Smooth muscle cell (in vitro differentiated cells): ENCODE results near the gene MINK1. TPM values are rescaled to one million over a fixed set of nuclear protein-coding genes. Genes with fewer than 3 reads are reported as not detected.

Experiments used
- DNase-seq: peaks from one replicate; lab custom pipeline; 2025; ENCODE audit not compliant: unreplicated experiment; lab: John Stamatoyannopoulos, UW
- H2AFZ ChIP-seq: fragments of 200-600 bp; sonication (generic); 2 replicates; pipeline ENCODE4 v1.6.0; 2016; ENCODE audit warnings: antibody characterized with exemption, low read depth, mild to moderate bottlenecking
- H3F3A ChIP-seq: fragments of 200-600 bp; sonication (generic); 2 replicates; pipeline ENCODE4 v1.6.0; 2017; ENCODE audit warnings: antibody characterized with exemption, low read depth
- H3K27ac ChIP-seq: fragments of 200-600 bp; sonication (generic); 2 replicates; pipeline ENCODE4 v1.5.1; 2016; ENCODE audit warnings: low read depth, mild to moderate bottlenecking
- H3K27me3 ChIP-seq: fragments of 200-600 bp; sonication (generic); 2 replicates; pipeline ENCODE4 v1.6.1; 2016; ENCODE audit warnings: low read depth, mild to moderate bottlenecking
- H3K36me3 ChIP-seq: fragments of 200-600 bp; sonication (generic); 2 replicates; pipeline ENCODE4 v1.5.1; 2016; ENCODE audit warnings: low read depth
- H3K4me1 ChIP-seq: fragments of 200-600 bp; sonication (generic); 2 replicates; pipeline ENCODE4 v1.5.1; 2016; ENCODE audit warnings: low read depth
- H3K4me2 ChIP-seq: fragments of 200-600 bp; sonication (generic); 2 replicates; pipeline ENCODE4 v1.6.0; 2016; ENCODE audit warnings: mild to moderate bottlenecking
- H3K4me3 ChIP-seq: fragments of 200-600 bp; sonication (generic); 2 replicates; pipeline ENCODE4 v1.5.1; 2016; ENCODE audit warnings: mild to moderate bottlenecking
- H3K79me2 ChIP-seq: fragments of 200-600 bp; sonication (generic); 2 replicates; pipeline ENCODE4 v1.6.0; 2016; ENCODE audit warnings: low read depth, mild to moderate bottlenecking
- H3K9ac ChIP-seq: fragments of 200-600 bp; sonication (generic); 2 replicates; pipeline ENCODE4 v1.6.0; 2016; ENCODE audit warnings: low read depth
- H3K9me3 ChIP-seq: fragments of 200-600 bp; sonication (generic); replicated peaks from 2 replicates; pipeline ENCODE4 v1.5.1; 2016; ENCODE audit warnings: low read depth
- H4K20me1 ChIP-seq: fragments of 200-600 bp; sonication (generic); 2 replicates; pipeline ENCODE4 v1.6.0; 2016; ENCODE audit warnings: low read depth
- WGBS: methylation state at CpG from one replicate; pipeline ENCODE4 v1.1.7; 2016; ENCODE audit warnings: low lambda C conversion rate; 5-methylcytosine and 5-hydroxymethylcytosine counted together
- polyA plus RNA-seq: library from polyadenylated mRNA; unstranded; fragments of >200 nt; fragmentation: Nextera tagmentation; extraction: Ambion mirVana; gene quantifications from 2 replicates; pipeline ENCODE4 v1.2.1, GENCODE V29; 2016
- total RNA-seq: library from RNA; depleted of rRNA; stranded (reverse); fragments of >200 nt; gene quantifications from 2 replicates; pipeline ENCODE4 v1.2.3, GENCODE V29; 2014
- TF ChIP-seq, protein P1 (sequence below): fragments of 200-600 bp; sonication (generic); IDR thresholded peaks from 2 replicates; pipeline ENCODE4 v1.5.1; 2017; ENCODE audit warnings: borderline replicate concordance, mild to moderate bottlenecking, antibody characterized with exemption; ENCODE audit not compliant: insufficient read depth, poor library complexity, severe bottlenecking

Gene MINK1
- total and polyA plus RNA-seq, 2 experiments from 2014 or later: 26.6 to 26.8 TPM

DNA sequence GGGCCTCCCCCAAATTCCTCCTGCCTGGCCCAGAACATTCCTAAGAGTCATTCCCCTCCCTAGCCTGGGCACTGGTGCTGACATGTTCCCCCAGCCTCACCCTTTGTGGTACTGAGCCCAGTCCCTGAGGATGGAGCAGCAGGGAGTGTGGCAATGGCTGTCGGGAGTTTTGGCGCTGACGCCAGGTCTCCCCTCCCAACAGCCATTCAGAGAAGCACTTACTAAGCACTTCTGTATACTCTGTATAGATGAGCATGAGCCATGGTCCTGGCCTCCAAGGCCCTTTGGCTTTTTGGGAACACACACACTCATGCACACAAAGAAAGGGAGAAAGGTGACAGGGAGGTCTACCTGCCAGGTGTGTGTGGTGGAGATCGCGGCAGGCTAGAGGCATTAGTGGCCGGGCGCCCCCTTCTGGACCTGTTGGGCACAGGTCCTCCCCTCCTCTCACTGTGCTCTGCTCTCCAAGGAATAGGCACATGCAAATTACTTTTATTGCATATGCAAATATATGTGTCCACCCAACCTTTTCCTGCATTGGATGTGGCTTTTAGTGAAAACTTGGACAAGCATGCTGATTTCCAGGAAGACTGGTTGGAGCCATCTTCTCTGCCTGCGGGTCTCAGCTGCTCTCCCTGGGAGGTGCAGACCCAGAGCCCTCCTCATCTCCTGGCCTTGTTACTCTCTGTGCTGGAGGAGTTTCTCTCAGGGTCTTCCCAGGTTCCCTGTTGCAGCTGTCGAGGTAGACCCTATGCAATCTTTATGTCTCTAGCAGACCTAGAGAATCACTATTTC lies 48.8 kb downstream of the MINK1 start:
- WGBS: 60% methylated on average over 9 of the region's 9 CpGs
- H3F3A ChIP-seq: no peaks in the 10 kb centered on the region
- TF ChIP-seq, protein P1, sequence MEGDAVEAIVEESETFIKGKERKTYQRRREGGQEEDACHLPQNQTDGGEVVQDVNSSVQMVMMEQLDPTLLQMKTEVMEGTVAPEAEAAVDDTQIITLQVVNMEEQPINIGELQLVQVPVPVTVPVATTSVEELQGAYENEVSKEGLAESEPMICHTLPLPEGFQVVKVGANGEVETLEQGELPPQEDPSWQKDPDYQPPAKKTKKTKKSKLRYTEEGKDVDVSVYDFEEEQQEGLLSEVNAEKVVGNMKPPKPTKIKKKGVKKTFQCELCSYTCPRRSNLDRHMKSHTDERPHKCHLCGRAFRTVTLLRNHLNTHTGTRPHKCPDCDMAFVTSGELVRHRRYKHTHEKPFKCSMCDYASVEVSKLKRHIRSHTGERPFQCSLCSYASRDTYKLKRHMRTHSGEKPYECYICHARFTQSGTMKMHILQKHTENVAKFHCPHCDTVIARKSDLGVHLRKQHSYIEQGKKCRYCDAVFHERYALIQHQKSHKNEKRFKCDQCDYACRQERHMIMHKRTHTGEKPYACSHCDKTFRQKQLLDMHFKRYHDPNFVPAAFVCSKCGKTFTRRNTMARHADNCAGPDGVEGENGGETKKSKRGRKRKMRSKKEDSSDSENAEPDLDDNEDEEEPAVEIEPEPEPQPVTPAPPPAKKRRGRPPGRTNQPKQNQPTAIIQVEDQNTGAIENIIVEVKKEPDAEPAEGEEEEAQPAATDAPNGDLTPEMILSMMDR: peak; percentile 78
- H3K4me3 ChIP-seq: no peak overlapping the region
- H3K4me1 ChIP-seq: no peaks in the 10 kb centered on the region
- H2AFZ ChIP-seq: no peak overlapping the region
- no peak overlapping the region for H3K4me2 ChIP-seq
- no peak overlapping the region for H3K27ac ChIP-seq
- H4K20me1 ChIP-seq: peaks cover 15% of the 10 kb centered on the region
- no peak overlapping the region for H3K9ac ChIP-seq
- H3K27me3 ChIP-seq: no peaks in the 10 kb centered on the region
- DNase-seq: no peak
- H3K79me2 ChIP-seq: no peaks in the 10 kb centered on the region
- H3K9me3 ChIP-seq: no peaks in the 10 kb centered on the region
- no peaks in the 10 kb centered on the region for H3K36me3 ChIP-seq

DNA sequence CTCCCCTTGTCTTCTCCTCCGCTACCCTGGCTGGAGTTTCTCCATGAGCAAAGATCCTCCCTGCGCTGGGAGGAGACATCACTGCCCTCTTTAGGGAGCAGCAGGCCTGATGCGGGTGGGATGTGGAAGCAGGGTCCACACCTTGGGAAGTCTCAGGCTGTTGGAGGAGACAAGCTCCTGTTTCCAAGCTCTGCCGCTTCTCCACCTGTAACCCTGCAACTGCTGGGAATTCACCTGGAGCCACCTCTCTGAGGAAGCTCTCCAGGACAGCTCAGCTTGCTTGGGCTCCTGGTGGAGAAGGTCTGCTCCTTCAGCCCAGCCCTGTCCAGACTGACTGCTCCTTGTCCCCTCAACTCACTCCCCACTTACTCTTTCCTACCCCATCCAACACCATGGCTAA lies 51.3 kb downstream of the MINK1 start:
- TF ChIP-seq, protein P1: no peak
- Histone ChIP-seq H3K4me1 (no peaks in the 10 kb centered on the region), H2AFZ (no peak overlapping the region), H3K27ac (no peak overlapping the region), H3F3A (no peaks in the 10 kb centered on the region), H4K20me1 (no peaks in the 10 kb centered on the region), H3K27me3 (no peaks in the 10 kb centered on the region), H3K79me2 (no peaks in the 10 kb centered on the region), H3K9me3 (no peaks in the 10 kb centered on the region), H3K4me2 (no peak overlapping the region), H3K9ac (no peak overlapping the region), H3K4me3 (no peak overlapping the region), H3K36me3 (no peaks in the 10 kb centered on the region)
- DNase-seq: no peak
- WGBS: 98% methylated on average over 4 of the region's 4 CpGs

DNA sequence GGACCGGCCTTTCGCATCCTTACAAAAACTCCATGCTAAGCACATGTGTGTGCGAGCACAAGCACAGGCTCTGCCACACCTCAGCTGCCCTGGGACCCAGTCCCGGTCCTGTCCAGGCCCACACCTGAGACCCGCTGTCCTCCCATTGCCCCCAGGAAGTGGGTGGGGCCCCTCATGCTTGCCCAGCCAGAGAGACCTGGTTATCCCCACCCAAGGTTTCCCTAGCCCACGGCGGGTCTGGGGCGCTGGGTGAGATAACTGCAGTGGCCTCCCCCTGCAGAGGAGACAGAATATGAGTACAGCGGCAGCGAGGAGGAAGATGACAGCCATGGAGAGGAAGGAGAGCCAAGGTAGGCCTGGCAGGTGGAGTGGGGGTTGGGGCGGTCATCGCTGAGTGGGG lies 53.7 kb downstream of the MINK1 start:
- DNase-seq: no peak
- over 99% methylated on average over 12 of the region's 12 CpGs for WGBS
- no peaks in the 10 kb centered on the region for H3K36me3 ChIP-seq

More for the DNA sequence above, 53.7 kb downstream of the MINK1 start:
- Histone ChIP-seq H4K20me1 (no peaks in the 10 kb centered on the region), H3K27ac (no peak overlapping the region), H3K4me3 (no peak overlapping the region), H3K4me2 (no peak overlapping the region), H3K9me3 (no peaks in the 10 kb centered on the region), H3K4me1 (no peaks in the 10 kb centered on the region), H2AFZ (no peak overlapping the region), H3F3A (no peaks in the 10 kb centered on the region), H3K79me2 (no peaks in the 10 kb centered on the region), H3K9ac (no peak overlapping the region), H3K27me3 (no peaks in the 10 kb centered on the region)
- TF ChIP-seq, protein P1: no peak
